ENCODE measurements around the gene MTRF1L.
"Not testable (repeated sequence)": the region's sequence is repeated elsewhere in the genome, so short reads cannot be mapped to it uniquely, and the experiment has no call there.

MTRF1L gene

DNA sequence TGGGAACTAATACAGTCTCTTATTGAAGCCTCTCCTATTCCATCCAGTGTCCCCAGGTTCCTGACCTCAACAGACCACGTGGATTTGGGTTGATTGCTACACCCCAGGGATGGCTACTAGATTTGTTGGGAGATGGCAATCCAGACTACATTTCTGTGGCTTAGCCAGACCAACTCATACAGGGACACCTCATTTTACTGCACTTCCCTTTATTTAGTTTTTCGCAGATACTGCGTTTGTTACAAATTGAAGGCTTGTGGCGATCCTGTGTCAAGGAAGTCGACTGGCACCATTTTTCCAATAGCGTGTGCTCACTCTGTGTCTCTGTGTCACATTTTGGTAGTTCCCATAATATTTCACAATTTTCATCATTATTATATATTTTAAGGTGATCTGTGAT, 10.3 kb upstream of the MTRF1L start:
- no peak for DNase-seq (ENCODE audit: low read depth in 1 of 2, low spot score in 1 of 2)

DNA sequence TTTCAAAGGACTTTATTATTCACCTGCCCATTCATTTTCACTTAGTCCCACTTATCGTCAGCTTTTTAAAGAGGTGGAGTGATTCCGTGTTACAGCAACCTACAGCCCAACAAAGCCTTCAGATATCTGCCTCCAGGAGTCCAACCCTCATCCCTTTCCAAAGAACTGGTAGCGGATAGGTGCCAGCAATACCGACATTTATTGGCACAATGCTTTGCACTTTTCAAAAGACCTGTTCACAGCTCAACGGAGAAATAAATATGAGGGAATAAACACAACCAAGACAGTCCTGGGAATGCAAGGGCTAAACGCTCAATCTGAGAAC, 819 bp upstream of the MTRF1L start:
- no peak for DNase-seq (ENCODE audit: low read depth in 1 of 2, low spot score in 1 of 2)

DNA sequence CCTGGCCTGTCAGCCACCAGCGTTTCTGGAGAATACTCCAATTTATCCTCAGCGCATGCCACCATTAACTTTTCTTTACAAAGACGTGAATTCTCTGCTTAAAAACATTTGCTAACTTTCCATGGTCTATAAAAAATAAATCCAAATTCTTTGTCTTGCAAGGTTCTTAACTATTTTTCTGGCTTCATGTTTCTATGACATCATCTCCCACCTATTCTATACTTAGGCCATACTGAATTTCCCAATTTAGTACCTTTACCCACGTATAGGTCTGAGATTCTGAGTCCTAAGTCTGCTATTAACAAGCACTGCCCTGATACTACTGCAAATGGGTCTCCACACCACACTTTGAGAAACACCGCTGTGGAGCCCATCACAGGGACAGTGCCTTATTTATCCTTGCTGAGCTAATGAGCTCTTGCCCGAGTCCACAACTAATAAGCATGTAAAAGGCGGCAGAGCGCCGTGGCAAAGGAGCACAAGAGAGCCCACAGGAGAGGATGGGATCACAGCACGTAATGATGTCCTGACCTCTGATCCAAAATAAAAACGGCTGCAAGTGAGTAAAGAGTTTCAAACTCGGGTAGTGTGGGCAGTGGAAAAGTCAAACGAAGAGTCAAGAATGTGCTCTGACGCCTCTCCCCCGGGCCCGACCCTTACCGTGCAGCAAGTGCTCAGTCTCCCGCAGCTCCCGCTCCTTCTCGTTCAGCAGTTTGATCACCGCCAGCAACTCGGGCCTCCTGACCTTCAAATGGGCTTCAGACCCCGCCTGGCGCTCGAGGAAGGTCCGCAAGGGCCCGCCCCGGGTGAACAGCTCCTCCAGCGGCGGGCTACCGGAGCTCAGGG, 519 bp downstream of the MTRF1L start:
- DNase-seq (ENCODE audit: low read depth in 1 of 2, low spot score in 1 of 2) = no peak

DNA sequence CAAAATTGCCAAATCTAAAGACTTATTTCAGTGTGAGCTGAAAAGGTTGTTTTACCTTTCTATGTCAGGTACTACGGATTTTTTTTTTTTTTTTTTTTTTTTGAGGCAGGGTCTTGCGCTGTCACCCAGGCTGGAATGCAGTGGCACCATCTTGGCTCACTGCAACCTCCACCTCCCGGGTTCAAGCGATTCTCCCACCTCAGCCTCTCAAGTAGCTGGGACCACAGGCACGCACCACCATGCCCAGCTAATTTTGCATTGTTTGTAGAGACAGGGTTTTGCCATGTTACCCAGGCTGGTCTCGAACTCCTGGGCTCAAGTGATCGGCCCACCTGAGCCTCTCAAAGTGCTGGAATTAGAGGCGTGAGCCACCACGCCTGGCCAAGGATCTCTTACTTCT, 1.7 kb downstream of the MTRF1L start:
- not testable (repeated sequence) for DNase-seq (ENCODE audit: low read depth in 1 of 2, low spot score in 1 of 2)

DNA sequence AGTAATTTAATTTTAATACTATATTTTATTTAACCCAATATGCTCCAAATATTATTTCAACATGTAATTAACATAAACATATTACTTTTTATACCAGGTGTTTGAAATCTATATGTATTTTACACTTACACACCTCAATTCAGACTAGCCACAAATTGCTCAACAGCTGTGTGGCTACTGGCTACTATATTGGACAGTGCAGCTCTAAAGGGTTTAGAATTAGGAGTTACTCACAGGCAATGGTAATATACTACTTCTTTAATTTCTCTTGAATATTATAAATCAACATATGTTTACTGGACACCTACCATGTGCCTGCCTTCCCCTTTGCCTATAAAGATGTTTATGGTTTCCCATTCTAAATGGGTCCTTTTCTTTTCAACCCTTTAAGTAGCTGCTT, 2.3 kb downstream of the MTRF1L start:
- no peak for DNase-seq (ENCODE audit: low read depth in 1 of 2, low spot score in 1 of 2)

DNA sequence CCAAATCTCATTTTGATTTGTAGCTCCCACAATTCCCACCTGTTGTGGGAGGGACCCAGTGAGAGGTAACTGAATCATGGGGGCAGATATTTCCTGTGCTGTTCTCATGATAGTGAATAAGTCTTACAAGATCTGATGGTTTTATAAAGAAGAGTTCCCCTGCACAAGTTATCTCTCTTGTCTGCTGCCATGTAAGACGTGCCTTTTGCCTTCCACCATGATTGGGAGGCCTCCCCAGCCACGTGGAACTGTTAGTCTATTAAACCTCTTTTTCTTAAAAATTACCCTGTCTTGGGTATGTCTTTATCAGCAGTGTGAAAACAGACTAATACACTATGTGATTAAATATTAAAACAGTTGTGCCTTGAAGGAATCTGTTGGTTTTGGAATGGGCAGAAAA, 3.0 kb downstream of the MTRF1L start:
- DNase-seq (ENCODE audit: low read depth in 1 of 2, low spot score in 1 of 2) = not testable (repeated sequence)

DNA sequence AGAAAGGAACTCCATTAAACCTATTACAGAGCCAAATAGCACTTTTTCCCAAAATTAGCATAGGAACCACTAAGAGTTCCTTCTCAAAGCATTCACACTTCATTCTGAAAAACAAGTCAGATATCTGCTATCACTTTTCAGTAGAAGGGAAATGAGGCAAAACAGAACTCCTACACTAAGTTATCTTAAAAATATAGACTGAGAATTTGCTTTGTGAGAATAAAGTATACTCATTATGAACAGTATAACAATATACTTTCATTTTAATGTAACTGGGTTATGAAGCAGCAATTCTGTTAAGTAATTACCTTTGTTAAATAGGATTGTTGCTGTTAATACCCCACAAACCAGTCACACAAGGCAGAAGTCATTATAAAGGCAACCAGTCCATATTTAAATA, 8.7 kb downstream of the MTRF1L start:
- DNase-seq (ENCODE audit: low read depth in 1 of 2, low spot score in 1 of 2) = no peak

GRCh38 chr6:152993431-152993830, 9.1 kb downstream of the MTRF1L start:
- DNase-seq (ENCODE audit: low read depth in 1 of 2, low spot score in 1 of 2) = no peak

- no peak for DNase-seq (ENCODE audit: low read depth in 1 of 2, low spot score in 1 of 2)
These were observed 15.5 kb downstream of the MTRF1L start for GRCh38 chr6:152986978-152987377.

DNA sequence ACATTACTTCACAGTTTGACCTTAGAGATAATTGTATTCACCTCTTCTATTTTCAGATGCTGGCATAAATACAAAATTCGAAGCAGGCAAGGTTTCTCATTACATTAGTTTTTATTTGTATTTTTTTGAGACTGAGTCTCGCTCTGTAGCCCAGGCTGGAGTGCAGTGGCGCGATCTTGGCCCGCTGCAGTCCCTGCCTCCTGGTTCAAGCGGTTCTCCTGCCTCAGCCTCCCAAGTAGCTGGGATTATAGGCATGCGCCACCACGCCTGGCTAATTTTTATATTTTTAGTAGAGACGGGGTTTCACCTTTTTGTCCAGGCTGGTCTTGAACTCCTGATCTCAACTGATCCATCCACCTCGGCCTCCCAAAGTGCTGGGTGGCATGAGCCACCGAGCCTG, 17.2 kb downstream of the MTRF1L start:
- not testable (repeated sequence) for DNase-seq (ENCODE audit: low read depth in 1 of 2, low spot score in 1 of 2)

DNA sequence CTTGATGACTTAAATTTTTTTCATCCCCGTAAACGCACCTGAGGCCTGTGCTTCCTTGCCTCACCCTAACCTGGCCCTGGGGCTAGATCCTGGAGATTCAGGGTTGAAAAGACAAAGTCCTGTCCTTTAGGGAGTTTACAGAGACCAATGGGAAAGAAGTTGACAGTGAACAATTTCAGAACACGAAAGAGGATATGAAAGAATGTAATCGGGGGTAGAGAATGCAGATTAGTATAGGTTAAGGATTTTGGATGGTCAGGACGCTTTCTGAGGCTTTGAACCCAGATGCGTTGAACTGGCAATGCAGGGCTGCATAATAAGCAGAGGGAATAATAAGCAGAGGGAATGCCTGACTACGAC, 18.0 kb downstream of the MTRF1L start:
- no peak for DNase-seq (ENCODE audit: low read depth in 1 of 2, low spot score in 1 of 2)

DNA sequence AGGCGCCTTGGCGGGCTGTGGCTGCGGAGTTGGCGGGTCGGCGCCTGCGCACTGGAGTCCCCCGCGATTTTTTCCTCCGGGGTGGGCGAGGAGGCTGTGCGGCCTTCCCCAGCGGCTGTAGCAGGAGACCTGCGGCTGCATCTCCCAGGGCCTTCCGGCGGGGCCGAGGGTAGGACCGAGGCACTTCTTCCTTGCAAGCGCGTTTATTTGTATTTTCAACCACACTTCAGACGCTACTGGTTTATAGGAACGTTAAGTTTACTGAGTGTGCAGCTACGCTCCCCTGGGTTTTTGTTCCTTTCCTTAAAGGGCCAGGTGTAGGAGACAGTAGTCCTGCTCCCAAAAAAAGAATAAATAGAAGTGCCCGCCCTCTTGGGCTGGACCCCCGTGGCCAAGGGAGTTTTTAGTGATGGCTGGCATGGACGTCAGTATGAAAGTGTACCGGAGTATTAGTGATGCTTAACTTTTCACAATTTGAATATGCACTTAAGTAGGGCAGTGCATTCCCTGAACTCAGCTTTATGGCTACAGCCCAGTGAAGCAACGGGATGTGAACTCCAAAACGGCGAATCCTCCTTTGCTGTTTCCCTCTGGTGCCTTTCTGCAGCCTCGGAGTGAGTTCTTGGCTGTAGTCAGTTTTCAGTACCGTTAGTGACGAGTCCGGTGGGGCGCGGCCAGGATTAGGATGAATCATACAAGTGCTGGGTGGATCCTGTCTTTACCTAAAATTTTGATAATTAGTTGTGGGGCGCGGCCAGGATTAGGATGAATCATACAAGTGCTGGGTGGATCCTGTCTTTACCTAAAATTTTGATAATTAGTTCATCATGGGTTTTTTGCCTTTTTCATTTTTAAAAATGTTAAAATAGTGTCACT, 18.6 kb downstream of the MTRF1L start:
- DNase-seq (ENCODE audit: low read depth in 1 of 2, low spot score in 1 of 2) = peak; percentile 87 to 92

GRCh38 chr6:152982904-152983636, 19.4 kb downstream of the MTRF1L start, which contains the start of gene FBXO5:
FBXO5 (minus strand) TSS chr6:152983041; CDS start chr6:152982959, 82 bp downstream.
- DNase-seq (ENCODE audit: low read depth in 1 of 2, low spot score in 1 of 2) = peak; percentile 92 to 97

GRCh38 chr6:152981989-152982903, 20.3 kb downstream of the MTRF1L start:
- DNase-seq (ENCODE audit: low read depth in 1 of 2, low spot score in 1 of 2) = peak in 1 of 2 donors; percentile 5

- no peak for DNase-seq (ENCODE audit: low read depth in 1 of 2, low spot score in 1 of 2)
These were observed 21.3 kb downstream of the MTRF1L start for GRCh38 chr6:152981219-152981618.

DNA sequence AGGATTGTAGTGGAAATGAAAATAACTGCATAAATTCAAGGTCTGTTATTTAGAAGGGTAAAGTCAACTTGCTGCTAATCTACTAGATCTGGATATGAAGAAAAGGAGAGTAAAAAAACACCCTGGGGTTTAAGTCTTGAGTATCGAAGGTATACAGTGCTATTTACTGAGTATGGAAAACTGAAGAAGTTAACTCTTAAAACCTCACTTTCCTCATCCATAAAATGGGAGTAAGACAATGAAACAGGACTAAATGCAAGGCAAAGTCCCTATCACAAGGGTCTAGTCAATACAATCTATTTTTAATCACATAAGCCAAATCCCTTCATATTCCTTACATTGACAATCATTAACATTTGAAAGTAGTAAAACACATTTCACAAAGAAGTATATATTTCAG, 21.9 kb downstream of the MTRF1L start:
- DNase-seq (ENCODE audit: low read depth in 1 of 2, low spot score in 1 of 2) = no peak

DNA sequence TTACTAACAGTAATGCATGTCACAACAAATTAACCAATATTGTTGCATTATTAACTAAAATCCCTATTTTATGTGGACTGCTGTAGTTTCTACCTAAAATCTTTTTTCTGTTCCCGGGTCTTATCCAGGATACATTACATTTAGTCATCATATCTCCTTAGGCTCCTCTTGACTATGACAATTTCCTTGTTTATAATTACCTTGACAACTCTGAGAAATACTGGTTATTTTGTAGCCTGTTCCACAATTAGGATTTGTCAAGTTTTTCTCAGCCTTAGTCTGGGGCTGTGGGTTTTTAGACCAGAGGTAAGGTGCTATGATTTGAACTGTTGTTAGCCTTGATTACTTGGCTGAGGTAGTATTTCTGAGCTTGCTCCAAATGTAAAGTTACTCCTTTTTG, 23.4 kb downstream of the MTRF1L start:
- no peak for DNase-seq (ENCODE audit: low read depth in 1 of 2, low spot score in 1 of 2)

DNA sequence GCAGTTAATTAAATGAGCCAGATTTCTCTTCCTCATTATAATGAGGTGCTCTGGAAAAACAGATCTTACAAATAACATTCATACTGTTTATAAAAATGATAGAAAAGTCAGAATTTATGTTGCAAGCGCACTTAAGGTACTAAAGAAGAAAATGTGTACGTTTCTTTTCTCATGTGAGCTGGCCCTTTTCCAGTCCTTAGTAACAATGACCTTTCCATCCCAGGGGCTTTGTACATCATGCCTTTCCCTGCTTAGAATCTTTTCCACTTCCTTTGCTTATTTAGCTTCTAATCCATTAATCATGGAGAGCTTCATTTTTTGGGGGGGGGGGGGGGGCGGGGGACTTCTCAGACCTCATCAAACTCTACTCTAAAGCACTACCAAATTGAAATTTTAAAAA, 24.5 kb downstream of the MTRF1L start:
- no peak for DNase-seq (ENCODE audit: low read depth in 1 of 2, low spot score in 1 of 2)

DNA sequence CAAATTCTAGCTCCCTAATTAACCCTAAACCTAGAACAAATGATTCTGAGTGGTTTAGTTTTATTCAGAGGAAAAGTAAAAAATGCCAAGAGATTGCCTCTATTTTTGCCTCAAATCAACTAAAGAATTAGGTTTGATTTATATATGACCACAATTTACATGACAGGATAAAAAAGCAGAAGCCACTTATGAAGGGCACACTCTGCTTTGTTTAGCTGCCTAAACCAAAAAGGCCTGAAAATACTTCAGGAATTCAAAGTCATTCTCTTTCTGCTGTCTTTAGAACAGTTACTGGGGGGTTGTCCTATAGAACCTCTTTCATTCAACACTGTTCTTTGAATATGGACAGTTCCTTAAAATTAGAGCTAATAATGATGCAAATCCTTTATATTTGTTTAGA, 25.0 kb downstream of the MTRF1L start:
- DNase-seq (ENCODE audit: low read depth in 1 of 2, low spot score in 1 of 2) = no peak

- no peak for DNase-seq (ENCODE audit: low read depth in 1 of 2, low spot score in 1 of 2)
These were observed 25.8 kb downstream of the MTRF1L start for GRCh38 chr6:152976749-152977148.

All from activated T-helper 1 cell treated with anti-CD3 and anti-CD28 coated beads, Interleukin-2, amount 50 U/mL, for 16 hours (primary cell).